Suprapubic skin (tissue), 4 donors: Measurements from ENCODE around the gene SSR3.

Experiments
- POLR2A ChIP-seq, 2 donors: fragments of 450-650 bp; IDR thresholded peaks; one replicate each; pipeline ENCODE4 v1.6.1; 2017; ENCODE audit warnings: antibody characterized with exemption in 2 of 2, mild to moderate bottlenecking in 2 of 2, moderate library complexity in 2 of 2
- POLR2AphosphoS5 ChIP-seq, 3 donors: sonication (generic); formaldehyde crosslinking; IDR thresholded peaks; one replicate each; pipeline ENCODE4 v1.6.1; 2017; ENCODE audit warnings: antibody characterized with exemption in 3 of 3
- TF ChIP-seq, protein P1 (sequence below), 2 donors: fragments of 200-600 bp in 1 of 2; fragments of 450-650 bp in 1 of 2; sonication (generic) in 1 of 2; IDR thresholded peaks; one replicate each; pipeline ENCODE4 v1.5.1; 2016 to 2019; ENCODE audit warnings: antibody characterized with exemption in 2 of 2, mild to moderate bottlenecking in 1 of 2, moderate library complexity in 1 of 2

DNA sequence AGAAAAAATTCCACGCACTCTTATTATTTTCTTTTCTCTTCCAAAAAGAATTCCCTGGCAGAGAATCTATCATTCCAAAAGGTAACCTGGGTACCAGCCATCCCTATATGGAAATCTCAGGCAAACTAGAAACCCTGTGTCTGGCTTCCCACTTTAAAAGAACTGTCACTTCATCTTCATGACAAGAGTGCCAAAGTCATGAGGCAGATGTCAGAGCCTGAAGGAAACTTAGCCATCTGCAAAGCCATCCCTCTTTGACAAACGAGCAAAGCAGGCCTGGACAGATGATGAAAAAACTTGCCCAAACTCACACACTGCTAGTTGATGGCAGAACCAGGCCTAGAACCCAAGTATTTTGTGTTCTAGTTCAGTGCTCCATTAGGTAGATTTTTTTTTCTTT lies 15.9 kb downstream of the SSR3 start:
- TF ChIP-seq, protein P1, sequence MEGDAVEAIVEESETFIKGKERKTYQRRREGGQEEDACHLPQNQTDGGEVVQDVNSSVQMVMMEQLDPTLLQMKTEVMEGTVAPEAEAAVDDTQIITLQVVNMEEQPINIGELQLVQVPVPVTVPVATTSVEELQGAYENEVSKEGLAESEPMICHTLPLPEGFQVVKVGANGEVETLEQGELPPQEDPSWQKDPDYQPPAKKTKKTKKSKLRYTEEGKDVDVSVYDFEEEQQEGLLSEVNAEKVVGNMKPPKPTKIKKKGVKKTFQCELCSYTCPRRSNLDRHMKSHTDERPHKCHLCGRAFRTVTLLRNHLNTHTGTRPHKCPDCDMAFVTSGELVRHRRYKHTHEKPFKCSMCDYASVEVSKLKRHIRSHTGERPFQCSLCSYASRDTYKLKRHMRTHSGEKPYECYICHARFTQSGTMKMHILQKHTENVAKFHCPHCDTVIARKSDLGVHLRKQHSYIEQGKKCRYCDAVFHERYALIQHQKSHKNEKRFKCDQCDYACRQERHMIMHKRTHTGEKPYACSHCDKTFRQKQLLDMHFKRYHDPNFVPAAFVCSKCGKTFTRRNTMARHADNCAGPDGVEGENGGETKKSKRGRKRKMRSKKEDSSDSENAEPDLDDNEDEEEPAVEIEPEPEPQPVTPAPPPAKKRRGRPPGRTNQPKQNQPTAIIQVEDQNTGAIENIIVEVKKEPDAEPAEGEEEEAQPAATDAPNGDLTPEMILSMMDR (IDR thresholded peaks at IDR 0.05): no peak
- no peak for TF ChIP-seq POLR2A (IDR thresholded peaks at IDR 0.05)
- TF ChIP-seq POLR2AphosphoS5 (IDR thresholded peaks at IDR 0.05): no peak
